BLaER1 treated with 17β-estradiol and CSF1 and Interleukin-3, amounts not matched to agents 10 nM and 100 nM (cell line): ENCODE data around the gene CLEC2L.

ENCODE experiments used
- H3K27ac ChIP-seq, 11 experiments: shearing (Covaris generic); formaldehyde crosslinking; 2 replicates each; pipeline ENCODE4 v1.8.1; 2022
- H3K27me3 ChIP-seq, 11 experiments: shearing (Covaris generic); formaldehyde crosslinking; 2 replicates each; pipeline ENCODE4 v1.8.1; 2022
- H3K36me3 ChIP-seq, 11 experiments: shearing (Covaris generic); formaldehyde crosslinking; 2 replicates each; pipeline ENCODE4 v1.8.1; 2022
- H3K4me1 ChIP-seq, 10 experiments: shearing (Covaris generic); formaldehyde crosslinking; 2 replicates each; pipeline ENCODE4 v1.8.1; 2022
- H3K4me2 ChIP-seq, 11 experiments: shearing (Covaris generic); formaldehyde crosslinking; 2 replicates each; pipeline ENCODE4 v1.8.1; 2022
- H3K4me3 ChIP-seq, 10 experiments: shearing (Covaris generic); formaldehyde crosslinking; 2 replicates each; pipeline ENCODE4 v1.8.1; 2022
- H3K9ac ChIP-seq, 11 experiments: shearing (Covaris generic); formaldehyde crosslinking; 2 replicates each; pipeline ENCODE4 v1.8.1; 2022
- H3K9me3 ChIP-seq, 11 experiments: shearing (Covaris generic); formaldehyde crosslinking; replicated peaks in 1 of 11; 2 replicates each; pipeline ENCODE4 v1.8.1; 2022
- H4K20me1 ChIP-seq, 11 experiments: shearing (Covaris generic); formaldehyde crosslinking; 2 replicates each; pipeline ENCODE4 v1.8.1; 2022
- Cebpa-rat ChIP-seq, 11 experiments: shearing (Covaris generic); IDR thresholded peaks; 2 replicates each; pipeline ENCODE4 v1.8.1; 2022

CLEC2L gene

DNA sequence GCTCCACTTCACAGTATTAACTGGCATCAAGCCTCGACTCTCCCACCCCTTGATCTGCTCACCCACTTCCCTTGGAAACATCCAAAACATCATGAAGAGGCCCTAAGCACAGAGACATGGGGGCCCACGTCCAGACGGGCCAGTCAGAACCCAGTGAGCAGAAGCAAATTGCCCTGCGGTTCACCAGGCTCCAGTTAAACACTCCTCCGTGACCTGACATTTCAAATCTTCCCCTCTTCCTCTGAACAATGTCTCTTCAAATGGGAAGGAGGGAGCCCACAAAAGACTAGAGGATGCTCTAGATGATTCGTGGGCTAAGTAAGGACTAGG is 44.8 kb downstream of the CLEC2L start:
- Histone ChIP-seq H3K4me2 (no peak overlapping the region), H3K36me3 (peaks cover 43 to 86% (median 71%) of the 10 kb centered on the region in 11 experiments), H3K4me3 (no peak overlapping the region), H3K9ac (no peak overlapping the region), H3K4me1 (peaks cover 1 to 24% (median 10%) of the 10 kb centered on the region in 10 experiments), H3K9me3 (no peaks in the 10 kb centered on the region), H3K27me3 (no peaks in the 10 kb centered on the region), H3K27ac (no peak overlapping the region; a peak in 1 of 22 replicates), H4K20me1 (peaks cover 0 to 6% (median 0%) of the 10 kb centered on the region in 11 experiments; a peak in 3 of 22 replicates)
- TF ChIP-seq Cebpa-rat (IDR thresholded peaks at IDR 0.05), result no peak

GRCh38 chr7:139568813-139569490 is 45.5 kb downstream of the CLEC2L start:
- Histone ChIP-seq H3K4me2 (no peak overlapping the region), H3K9me3 (no peaks in the 10 kb centered on the region), H4K20me1 (peaks cover 0 to 8% (median 0%) of the 10 kb centered on the region in 11 experiments; a peak in 3 of 22 replicates), H3K36me3 (peaks cover 49 to 91% (median 78%) of the 10 kb centered on the region in 11 experiments), H3K9ac (no peak overlapping the region), H3K27ac (no peak overlapping the region), H3K27me3 (no peaks in the 10 kb centered on the region), H3K4me3 (no peak overlapping the region), H3K4me1 (peaks cover 0 to 18% (median 4%) of the 10 kb centered on the region in 10 experiments; a peak in 12 of 20 replicates)
- no peak for TF ChIP-seq Cebpa-rat (IDR thresholded peaks at IDR 0.05)

- H4K20me1 ChIP-seq, result peaks cover 0 to 20% (median 0%) of the 10 kb centered on the region in 11 experiments; a peak in 3 of 22 replicates
- no peaks in the 10 kb centered on the region for H3K27me3 ChIP-seq
- H3K9ac ChIP-seq, result no peak overlapping the region
- H3K4me2 ChIP-seq, result no peak overlapping the region
- H3K36me3 ChIP-seq, result peaks cover 61 to 94% (median 84%) of the 10 kb centered on the region in 11 experiments
- no peak for TF ChIP-seq Cebpa-rat (IDR thresholded peaks at IDR 0.05)
- H3K4me3 ChIP-seq, result no peak overlapping the region
- H3K4me1 ChIP-seq, result peaks cover 0 to 13% (median 4%) of the 10 kb centered on the region in 10 experiments; a peak in 9 of 20 replicates
- no peaks in the 10 kb centered on the region for H3K9me3 ChIP-seq
- H3K27ac ChIP-seq, result no peak overlapping the region
Measured at GRCh38 chr7:139570119-139570518, 46.6 kb downstream of the CLEC2L start.

GRCh38 chr7:139570626-139571025 is 47.1 kb downstream of the CLEC2L start:
- no peak overlapping the region for H3K4me3 ChIP-seq
- H3K36me3 ChIP-seq, result peaks cover 66 to 97% (median 89%) of the 10 kb centered on the region in 11 experiments
- peaks cover 0 to 22% (median 0%) of the 10 kb centered on the region in 11 experiments; a peak in 3 of 22 replicates for H4K20me1 ChIP-seq
- no peak for TF ChIP-seq Cebpa-rat (IDR thresholded peaks at IDR 0.05)
- no peaks in the 10 kb centered on the region for H3K9me3 ChIP-seq
- H3K4me1 ChIP-seq, result peaks cover 0 to 13% (median 4%) of the 10 kb centered on the region in 10 experiments; a peak in 9 of 20 replicates
- H3K27ac ChIP-seq, result peak overlapping the region in 1 of 11 experiments; percentile 12; a peak in 1 of 22 replicates
- no peaks in the 10 kb centered on the region for H3K27me3 ChIP-seq
- 0 out of 22 replicates have a peak overlapping the region, but pooled peaks of 1 of the 11 experiments have one; percentile 5 for H3K4me2 ChIP-seq
- H3K9ac ChIP-seq, result no peak overlapping the region

DNA sequence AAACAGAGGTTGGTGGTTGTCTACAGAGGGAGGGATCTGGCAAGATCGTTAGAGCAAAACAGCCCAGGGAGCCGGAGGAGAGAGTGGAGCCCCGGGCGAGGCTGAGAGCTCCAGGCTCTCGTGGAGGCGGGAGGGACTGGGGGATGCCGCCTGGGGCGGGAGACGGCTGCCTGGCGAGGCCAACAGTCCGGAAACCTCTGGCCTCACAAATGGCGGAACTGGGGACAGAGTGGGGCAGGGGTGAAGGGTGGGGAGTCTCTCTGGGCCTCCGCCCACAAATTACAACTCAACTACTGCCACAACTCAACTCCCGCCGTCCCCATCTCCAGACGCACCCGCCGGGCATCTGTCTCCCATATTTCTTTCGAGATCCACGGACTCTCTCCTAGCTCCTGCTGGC is 47.7 kb downstream of the CLEC2L start:
- Histone ChIP-seq H3K9me3 (no peaks in the 10 kb centered on the region), H3K4me3 (no peak overlapping the region), H3K4me2 (peak overlapping the region in 4 of 11 experiments; percentile 5 to 21 (median 13); a peak in 2 of 22 replicates), H3K27me3 (no peaks in the 10 kb centered on the region), H3K4me1 (peaks cover 0 to 13% (median 4%) of the 10 kb centered on the region in 10 experiments; a peak in 9 of 20 replicates), H3K27ac (peak overlapping the region in 2 of 11 experiments; percentile 7 to 12; a peak in 1 of 22 replicates), H3K9ac (no peak overlapping the region), H4K20me1 (peaks cover 0 to 28% (median under 1%) of the 10 kb centered on the region in 11 experiments; a peak in 7 of 22 replicates), H3K36me3 (peaks cover 71 to 97% (median 95%) of the 10 kb centered on the region in 11 experiments)
- no peak for TF ChIP-seq Cebpa-rat (IDR thresholded peaks at IDR 0.05)

DNA sequence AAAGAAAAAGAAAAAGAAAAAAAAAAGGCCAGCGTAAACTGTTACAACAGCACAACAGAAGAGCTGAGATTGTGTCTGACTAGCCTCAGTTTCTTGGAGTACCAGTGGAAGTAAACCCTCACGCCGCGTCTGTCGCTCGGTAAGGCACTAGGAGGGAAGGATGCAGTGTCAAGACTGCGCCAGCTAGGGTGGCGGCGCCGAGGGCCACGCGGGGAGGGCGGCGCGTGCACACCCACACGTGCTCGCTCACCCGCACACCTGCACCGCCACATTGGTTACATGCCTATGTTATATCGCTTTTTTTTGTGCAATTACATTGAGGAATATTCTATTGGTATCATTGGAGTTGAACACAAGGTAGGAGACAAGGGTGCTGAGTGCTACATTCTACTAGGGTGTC is 48.2 kb downstream of the CLEC2L start:
- TF ChIP-seq Cebpa-rat (IDR thresholded peaks at IDR 0.05), result no peak
- Histone ChIP-seq H3K9ac (no peak overlapping the region), H3K4me2 (peak overlapping the region in 3 of 11 experiments; percentile 12 to 21 (median 14); a peak in 2 of 22 replicates), H3K4me3 (no peak overlapping the region), H3K9me3 (no peaks in the 10 kb centered on the region), H3K36me3 (peaks cover 76 to 98% (median 96%) of the 10 kb centered on the region in 11 experiments), H3K27ac (no peak overlapping the region), H3K4me1 (peaks cover 0 to 13% (median 4%) of the 10 kb centered on the region in 10 experiments; a peak in 7 of 20 replicates), H3K27me3 (no peaks in the 10 kb centered on the region), H4K20me1 (peaks cover 0 to 30% (median 4%) of the 10 kb centered on the region in 11 experiments; a peak in 7 of 22 replicates)

DNA sequence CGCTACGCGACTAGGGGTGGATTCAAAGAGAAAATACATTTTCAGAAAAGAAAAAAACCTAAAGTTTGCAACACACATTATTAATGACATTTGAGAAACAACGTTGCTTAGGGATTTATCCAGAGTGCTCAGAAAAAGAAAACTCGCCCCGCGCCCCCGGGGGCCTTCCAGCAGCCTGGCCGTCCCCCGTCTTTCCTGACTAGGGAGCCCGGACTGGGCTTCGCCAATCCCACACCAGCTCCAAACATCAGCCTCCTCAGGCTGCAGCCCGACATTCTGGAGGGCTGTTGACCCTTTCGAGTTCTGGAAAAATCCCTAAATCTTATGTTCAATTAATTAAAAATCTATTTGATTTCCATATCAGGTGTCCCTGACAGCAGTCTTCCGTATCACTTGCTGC is 48.6 kb downstream of the CLEC2L start:
- Histone ChIP-seq H3K9me3 (no peaks in the 10 kb centered on the region), H3K4me1 (peaks cover 0 to 13% (median 4%) of the 10 kb centered on the region in 10 experiments; a peak in 7 of 20 replicates), H3K27me3 (no peaks in the 10 kb centered on the region), H3K4me2 (no peak overlapping the region; a peak in 1 of 22 replicates), H3K4me3 (no peak overlapping the region), H4K20me1 (peaks cover 0 to 30% (median 4%) of the 10 kb centered on the region in 11 experiments; a peak in 7 of 22 replicates), H3K9ac (no peak overlapping the region), H3K27ac (no peak overlapping the region), H3K36me3 (peaks cover 77 to 97% (median 94%) of the 10 kb centered on the region in 11 experiments)
- no peak for TF ChIP-seq Cebpa-rat (IDR thresholded peaks at IDR 0.05)

- Histone ChIP-seq H3K27ac (no peak overlapping the region), H3K4me1 (peaks cover 0 to 13% (median 4%) of the 10 kb centered on the region in 10 experiments; a peak in 6 of 20 replicates), H3K4me2 (no peak overlapping the region), H3K9me3 (no peaks in the 10 kb centered on the region), H3K9ac (no peak overlapping the region), H3K4me3 (no peak overlapping the region), H3K36me3 (peaks cover 74 to 97% (median 92%) of the 10 kb centered on the region in 11 experiments), H3K27me3 (no peaks in the 10 kb centered on the region), H4K20me1 (peaks cover 0 to 38% (median 4%) of the 10 kb centered on the region in 11 experiments; a peak in 7 of 22 replicates)
- no peak for TF ChIP-seq Cebpa-rat (IDR thresholded peaks at IDR 0.05)
Measured at GRCh38 chr7:139572704-139573385, 49.4 kb downstream of the CLEC2L start.

- Histone ChIP-seq H3K27ac (0 out of 22 replicates have a peak overlapping the region, but pooled peaks of 1 of the 11 experiments have one; percentile 4), H3K9ac (no peak overlapping the region), H3K4me2 (no peak overlapping the region), H3K4me1 (peaks cover 0 to 13% (median 4%) of the 10 kb centered on the region in 10 experiments; a peak in 6 of 20 replicates), H4K20me1 (peaks cover 0 to 39% (median 4%) of the 10 kb centered on the region in 11 experiments; a peak in 7 of 22 replicates), H3K36me3 (peaks cover 74 to 97% (median 92%) of the 10 kb centered on the region in 11 experiments), H3K9me3 (no peaks in the 10 kb centered on the region), H3K27me3 (no peaks in the 10 kb centered on the region), H3K4me3 (no peak overlapping the region)
- TF ChIP-seq Cebpa-rat (IDR thresholded peaks at IDR 0.05), result no peak
Measured at GRCh38 chr7:139573871-139574270, 50.4 kb downstream of the CLEC2L start.
